CD4-positive, alpha-beta T cell treated with Interleukin-17A for 1 hour (primary cell): Measurements from ENCODE around the gene AOPEP.
A peak's percentile ranks its signal among the peaks of the same experiment; 100 is the strongest.

Experiments
- DNase-seq: peaks from one replicate; pipeline ENCODE4 v3.0.0-alpha.2; 2020

AOPEP gene

DNA sequence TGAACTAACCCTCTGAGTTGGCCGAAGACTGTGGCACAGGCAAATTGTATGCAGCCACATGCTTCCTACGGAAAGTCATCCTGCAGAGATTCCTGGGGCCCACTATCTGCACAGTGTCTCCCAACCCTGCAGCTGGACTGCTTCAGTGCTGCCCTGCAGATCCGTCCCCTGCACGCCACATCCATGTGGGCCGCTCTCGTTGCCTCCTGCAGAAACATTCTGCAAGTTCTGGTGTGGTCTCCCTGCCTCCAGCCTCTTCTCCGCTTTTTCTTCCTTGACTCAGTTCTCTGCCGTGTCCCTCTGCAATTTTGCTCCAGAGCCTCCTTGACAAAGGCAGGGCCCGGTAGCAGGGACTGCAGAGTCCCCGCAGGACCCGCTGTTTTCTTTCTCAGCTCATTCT is 249.0 kb downstream of the AOPEP start:
- no peak for DNase-seq

- no peak for DNase-seq
Observed at GRCh38 chr9:94976077-94976476, 249.6 kb downstream of the AOPEP start.

DNA sequence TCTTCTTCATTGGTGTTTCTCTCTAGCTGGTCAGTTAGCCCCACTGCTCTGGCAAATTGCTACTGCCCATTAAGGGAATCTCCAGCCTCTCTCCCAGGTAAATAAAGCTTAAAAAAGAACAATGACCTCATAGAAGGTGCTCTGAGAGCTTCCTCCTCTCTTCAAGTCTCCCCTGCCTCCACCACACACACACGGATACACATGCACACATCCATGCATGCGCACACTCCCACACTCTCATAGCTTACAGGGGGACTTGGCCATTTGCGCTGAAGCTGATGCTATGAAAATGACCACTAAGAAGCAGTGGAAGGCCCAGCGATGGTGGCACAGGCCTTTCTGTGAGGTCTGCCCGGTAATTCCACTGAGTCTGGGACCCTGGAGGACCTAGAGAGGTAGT is 250.9 kb downstream of the AOPEP start:
- no peak for DNase-seq

DNA sequence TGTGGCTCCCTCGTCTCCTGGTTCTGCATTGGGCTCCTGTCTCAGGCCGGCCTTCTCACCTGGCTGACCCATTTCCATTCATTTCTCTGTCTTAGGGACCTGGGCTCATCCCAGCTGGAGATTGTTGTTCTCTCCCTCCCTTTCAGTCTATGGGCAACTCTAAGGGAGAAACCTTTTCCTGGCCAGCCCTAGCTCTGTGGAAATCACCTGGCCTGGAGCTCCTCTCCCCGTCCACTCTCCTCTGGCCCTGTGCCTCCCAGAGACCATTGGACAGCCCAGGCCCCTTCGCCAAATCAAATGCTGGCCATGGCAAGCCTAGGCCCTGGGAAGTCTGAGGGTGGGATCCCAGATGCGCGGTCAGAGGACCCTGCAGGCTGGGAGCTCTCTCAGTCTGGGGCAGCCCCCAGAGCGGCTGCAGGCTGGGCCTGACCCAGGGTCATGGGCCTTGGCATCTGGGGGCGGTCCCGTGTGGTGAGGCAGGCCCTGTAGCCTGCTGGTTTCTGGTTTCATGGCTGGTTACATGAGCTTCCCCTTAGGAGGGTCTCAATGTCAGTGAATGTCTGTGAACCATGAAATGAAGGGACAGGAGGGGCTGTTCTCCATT is 253.5 kb downstream of the AOPEP start:
- no peak for DNase-seq

DNA sequence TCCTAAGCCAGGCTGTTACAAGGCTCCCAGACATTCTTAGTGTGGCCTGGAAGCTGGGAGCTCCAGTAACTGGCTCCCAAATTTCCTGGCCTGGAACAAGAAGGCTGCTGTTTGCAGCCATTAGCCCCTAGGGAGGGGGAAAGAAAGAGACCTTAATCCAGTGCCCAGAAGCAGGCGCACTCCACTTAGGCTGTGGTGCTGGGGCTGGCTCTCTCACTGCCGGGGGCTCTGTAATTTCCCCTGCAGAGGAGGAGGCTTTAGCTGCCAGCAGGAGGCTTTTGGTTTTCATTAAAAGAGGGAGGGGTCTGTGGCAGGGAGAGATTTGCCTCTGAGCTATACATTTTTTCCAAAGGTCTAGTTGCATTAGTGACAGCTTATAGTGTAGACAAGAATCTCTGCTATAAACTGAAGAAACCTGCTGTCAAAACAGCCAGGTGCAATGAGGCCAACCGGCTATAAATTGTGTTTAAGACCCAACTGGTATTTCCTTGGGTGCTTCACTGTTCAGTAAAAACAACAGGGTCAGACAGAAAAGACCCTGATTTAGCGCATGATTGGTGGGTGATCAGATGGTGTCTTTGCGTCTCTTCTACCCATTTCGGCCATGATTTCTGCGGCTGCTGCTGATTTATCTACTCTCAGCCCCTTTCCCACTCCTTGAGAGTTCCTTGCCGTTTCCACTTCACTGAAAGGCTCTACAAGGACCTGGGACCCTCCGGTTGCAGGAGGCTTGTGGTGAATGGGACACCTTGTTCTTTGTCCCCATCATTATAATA is 254.6 kb downstream of the AOPEP start:
- no peak for DNase-seq

DNA sequence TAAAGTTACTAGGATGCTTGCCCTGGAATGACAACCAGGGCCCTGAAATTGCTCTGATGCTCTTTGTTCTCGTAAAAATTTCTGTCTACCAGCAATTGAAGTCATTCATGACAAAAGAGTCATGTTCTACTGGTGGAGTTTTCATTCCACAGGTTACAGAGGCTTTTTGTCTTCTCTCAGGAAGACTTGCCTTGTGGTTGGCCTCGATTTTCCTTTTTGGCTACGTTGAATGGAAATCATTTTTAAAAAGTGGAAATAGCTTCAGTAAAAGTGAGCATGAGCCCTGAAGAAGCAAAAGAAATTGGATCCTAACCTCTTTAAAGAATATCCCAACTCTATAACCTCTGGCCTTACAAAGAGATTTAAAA is 255.2 kb downstream of the AOPEP start:
- no peak for DNase-seq

DNA sequence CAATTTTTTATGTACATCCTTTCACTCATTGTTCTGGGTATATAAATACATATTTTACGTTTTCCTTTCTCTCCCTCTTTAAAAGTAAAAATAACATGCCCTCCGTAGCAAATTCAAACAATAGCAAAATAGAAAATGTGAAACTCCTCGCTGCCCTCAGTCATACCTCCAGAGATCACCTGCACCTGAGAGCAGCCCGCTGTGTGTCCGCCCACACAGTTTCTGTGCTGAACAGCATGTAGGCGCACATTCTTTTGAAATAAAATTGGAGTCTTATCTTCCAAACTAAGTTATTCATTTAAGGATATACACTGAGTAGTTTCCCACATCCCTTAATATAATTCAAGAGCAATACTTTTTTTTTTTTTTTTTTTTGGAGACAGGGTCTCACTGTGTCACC is 255.7 kb downstream of the AOPEP start:
- no peak for DNase-seq

DNA sequence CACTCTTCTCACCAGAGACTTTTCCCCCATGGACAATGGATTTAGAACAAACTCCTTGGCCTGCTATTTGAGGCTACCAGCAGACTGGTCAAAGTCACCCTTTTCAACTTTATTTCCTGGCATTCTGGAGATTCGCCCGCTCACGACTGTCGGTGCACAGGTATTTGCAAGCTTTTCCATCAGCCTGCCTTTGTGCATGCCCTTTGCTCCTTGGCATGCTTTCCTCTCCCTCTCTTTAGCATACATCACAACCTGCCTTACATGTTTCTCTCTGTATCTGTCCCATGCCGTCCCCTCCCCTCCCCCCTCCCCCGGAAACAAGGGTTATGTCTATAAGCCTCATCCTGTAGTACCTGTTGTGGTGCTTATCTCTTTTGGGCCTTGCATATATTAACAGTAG is 257.1 kb downstream of the AOPEP start:
- DNase-seq: no peak

DNA sequence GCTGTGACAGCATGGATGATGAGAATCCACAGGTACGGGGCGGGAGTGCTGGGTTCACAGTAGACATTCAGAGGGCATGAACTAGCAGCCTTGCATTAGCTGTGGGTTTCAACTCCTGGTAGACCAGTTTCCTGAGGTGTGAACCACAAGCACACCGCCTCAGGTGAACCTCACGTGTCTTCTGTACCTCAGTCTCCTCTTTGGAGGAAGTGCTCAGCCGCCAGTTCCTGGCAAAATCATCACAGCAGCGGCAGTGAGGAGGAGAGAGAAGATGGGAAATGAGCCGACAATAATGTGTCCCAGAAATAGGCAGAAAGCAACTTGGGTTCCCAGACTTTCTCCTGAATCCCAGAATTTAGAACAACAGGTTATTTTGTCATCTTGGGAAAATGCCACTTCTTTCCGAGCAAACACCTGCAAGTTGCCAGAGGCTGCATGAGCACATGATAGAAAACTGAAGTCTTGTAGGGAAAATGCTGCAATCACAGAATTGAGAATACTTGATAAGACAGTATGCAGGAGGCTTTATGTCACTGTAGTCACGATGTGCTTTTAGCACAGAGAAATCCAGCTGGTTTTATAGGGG is 258.5 kb downstream of the AOPEP start:
- DNase-seq: peak; percentile 11

- DNase-seq: no peak
Observed at GRCh38 chr9:94985649-94986048, 259.1 kb downstream of the AOPEP start.

GRCh38 chr9:94987731-94988130 is 261.2 kb downstream of the AOPEP start:
- DNase-seq: no peak

GRCh38 chr9:94990897-94991561 is 264.5 kb downstream of the AOPEP start:
- no peak for DNase-seq

- no peak for DNase-seq
Observed at GRCh38 chr9:94991961-94992907, 265.7 kb downstream of the AOPEP start.

- DNase-seq: no peak
Observed at GRCh38 chr9:94993160-94993820, 266.8 kb downstream of the AOPEP start.

GRCh38 chr9:94993821-94994165 is 267.3 kb downstream of the AOPEP start:
- no peak for DNase-seq

- no peak for DNase-seq
Observed at GRCh38 chr9:94995048-94995693, 268.7 kb downstream of the AOPEP start.

GRCh38 chr9:94996641-94997040 is 270.1 kb downstream of the AOPEP start:
- no peak for DNase-seq

DNA sequence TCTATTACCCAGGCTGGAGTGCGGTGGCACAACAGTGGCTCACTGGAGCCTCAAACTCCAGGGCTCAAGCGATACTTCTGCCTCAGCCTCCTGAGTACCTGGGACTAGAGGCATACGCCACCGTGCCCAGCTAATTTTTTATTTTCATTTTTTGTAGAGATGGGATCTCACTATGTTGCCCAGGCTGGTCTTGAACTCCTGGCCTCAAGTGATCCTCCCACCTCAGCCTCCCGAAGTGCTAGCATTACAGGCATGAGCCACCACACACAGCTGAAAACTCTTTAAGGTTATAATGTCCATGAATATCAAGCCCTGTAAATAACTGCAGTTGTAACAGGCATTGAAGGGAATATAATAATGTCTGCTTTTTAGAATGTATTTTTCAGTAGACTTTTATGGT is 271.2 kb downstream of the AOPEP start:
- DNase-seq: no peak

DNA sequence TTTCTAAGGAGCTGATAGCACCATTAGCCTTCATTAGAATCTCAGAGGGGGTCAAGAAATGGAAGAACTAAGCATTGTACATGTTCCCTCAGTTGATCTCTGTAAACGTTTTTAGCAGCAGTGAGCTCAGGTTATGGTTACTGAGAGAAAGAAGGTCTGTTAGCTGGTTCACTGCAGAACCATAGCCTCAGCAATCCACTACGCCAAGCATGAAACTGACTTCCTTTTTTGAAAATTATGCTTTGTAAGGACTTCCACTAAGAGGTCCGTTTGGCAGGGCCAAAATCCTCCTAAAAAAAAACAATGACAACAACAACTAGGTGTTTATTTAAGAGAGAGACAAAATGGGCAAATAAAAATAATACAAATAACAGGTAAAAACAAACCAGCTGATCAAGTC is 273.3 kb downstream of the AOPEP start:
- no peak for DNase-seq

- no peak for DNase-seq
Observed at GRCh38 chr9:95000821-95001220, 274.3 kb downstream of the AOPEP start.

GRCh38 chr9:95001720-95002119 is 275.2 kb downstream of the AOPEP start:
- no peak for DNase-seq
